Measurements from ENCODE around the gene PRR15L.

DNA sequence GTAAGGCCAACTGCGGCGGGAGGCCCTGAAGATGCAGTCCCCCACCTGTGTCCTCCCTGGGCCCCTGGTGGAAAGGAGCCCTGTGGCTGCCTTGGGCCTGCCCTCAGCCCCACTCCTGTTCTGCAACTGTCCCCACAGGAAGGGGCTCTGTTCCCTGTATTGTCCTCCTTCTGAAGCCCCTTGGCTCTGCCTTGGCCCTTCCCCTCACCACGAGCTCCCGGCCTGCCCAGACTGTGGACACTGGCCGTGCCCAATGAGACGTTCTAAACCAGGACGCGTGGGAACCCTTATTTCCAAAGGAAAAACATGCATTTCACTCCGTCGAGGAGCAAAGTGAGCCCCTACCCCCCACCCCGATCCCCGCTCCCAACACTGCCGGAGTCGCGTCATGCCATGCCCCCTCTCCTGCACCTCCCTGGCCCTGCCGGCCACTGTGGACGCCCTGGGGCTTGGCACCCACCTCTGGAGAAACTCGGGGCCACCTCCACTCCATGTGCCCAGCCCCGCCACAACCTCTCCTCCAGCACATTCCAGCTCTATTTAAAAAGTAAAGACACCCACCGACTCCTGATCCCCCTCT is 29.8 kb downstream of the PRR15L start:
- TF ChIP-seq, protein P1, sequence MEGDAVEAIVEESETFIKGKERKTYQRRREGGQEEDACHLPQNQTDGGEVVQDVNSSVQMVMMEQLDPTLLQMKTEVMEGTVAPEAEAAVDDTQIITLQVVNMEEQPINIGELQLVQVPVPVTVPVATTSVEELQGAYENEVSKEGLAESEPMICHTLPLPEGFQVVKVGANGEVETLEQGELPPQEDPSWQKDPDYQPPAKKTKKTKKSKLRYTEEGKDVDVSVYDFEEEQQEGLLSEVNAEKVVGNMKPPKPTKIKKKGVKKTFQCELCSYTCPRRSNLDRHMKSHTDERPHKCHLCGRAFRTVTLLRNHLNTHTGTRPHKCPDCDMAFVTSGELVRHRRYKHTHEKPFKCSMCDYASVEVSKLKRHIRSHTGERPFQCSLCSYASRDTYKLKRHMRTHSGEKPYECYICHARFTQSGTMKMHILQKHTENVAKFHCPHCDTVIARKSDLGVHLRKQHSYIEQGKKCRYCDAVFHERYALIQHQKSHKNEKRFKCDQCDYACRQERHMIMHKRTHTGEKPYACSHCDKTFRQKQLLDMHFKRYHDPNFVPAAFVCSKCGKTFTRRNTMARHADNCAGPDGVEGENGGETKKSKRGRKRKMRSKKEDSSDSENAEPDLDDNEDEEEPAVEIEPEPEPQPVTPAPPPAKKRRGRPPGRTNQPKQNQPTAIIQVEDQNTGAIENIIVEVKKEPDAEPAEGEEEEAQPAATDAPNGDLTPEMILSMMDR (IDR thresholded peaks at IDR 0.05; ENCODE audit: poor library complexity), result no peak
- TF ChIP-seq EZH2 (IDR thresholded peaks at IDR 0.05; ENCODE audit: borderline replicate concordance) (no peak), EZH2phosphoT487 (IDR thresholded peaks at IDR 0.05; ENCODE audit: low read depth, severe bottlenecking, unreplicated experiment) (no peak)
